Measurements from ENCODE around the gene INSR.

GRCh38 chr19:7303470-7303869 is 9.3 kb upstream of the INSR start:
- TF ChIP-seq CTCF (IDR thresholded peaks at IDR 0.05): no peak
- TF ChIP-seq EP300 (IDR thresholded peaks at IDR 0.05; ENCODE audit: low read depth): no peak
- TF ChIP-seq POLR2A (IDR thresholded peaks at IDR 0.05): no peak

All from transverse colon (tissue), 3 donors.